ENCODE data around the gene ARHGAP18.

The ARHGAP18 gene

DNA sequence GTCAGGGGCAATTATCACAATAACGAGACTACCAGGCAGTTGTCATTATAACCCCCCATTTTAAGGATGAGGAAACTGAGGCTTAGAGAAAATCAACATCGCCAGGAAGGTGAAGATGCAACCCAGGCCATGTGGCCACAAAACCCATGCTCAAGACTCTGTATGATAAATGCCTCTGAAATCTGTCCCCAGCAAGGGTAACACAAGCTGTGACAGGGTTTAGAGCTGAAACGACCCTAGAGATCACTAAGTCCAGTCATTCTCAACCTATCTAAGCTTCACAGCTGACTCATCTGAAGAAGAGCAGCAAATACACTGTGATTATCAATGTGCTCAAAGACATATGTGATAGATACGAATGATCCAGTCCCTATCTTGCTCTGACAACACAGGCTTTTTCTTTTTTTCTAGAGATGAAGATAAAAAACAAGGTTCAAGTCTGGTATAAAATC lies 47.0 kb downstream of the ARHGAP18 start:
- no peak for DNase-seq

DNA sequence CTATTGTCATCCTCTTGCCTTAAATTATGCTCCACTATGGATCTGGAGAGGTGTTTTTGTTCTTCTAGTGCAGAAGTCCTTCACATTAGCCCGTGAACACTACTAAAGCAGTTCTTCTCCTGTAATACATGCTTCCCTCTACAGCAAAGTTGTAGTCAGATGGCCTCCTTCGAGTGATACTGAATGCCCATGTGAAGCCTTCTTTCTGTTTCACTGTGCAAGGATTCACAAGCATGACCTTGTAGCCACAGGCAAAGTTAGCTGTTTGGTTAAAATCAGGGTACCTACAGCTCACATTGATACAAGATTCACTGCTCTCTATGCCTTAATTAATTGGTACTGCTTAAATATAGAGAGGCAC lies 47.6 kb downstream of the ARHGAP18 start:
- no peak for DNase-seq

GRCh38 chr6:129661536-129662405 lies 48.2 kb downstream of the ARHGAP18 start:
- DNase-seq: no peak

DNA sequence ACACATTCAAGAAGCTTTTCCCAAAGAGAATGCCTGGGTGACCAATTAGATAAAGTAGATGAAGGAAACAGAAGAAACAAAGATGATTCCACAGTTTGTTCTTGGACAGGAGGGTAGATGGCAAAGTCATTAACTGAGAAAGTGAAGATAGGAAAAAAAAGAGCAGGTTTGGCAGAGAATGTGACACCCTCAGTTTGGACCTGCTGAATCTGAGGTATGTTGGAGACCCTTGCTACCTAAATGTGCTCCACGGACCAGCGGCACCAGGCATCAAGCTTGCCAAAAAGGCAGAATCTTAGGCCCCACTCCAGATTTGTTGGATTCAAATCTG lies 49.7 kb downstream of the ARHGAP18 start:
- DNase-seq: no peak

- DNase-seq: no peak
These were observed 50.2 kb downstream of the ARHGAP18 start for GRCh38 chr6:129659590-129660345.

GRCh38 chr6:129659167-129659566 lies 50.8 kb downstream of the ARHGAP18 start:
- DNase-seq: no peak

DNA sequence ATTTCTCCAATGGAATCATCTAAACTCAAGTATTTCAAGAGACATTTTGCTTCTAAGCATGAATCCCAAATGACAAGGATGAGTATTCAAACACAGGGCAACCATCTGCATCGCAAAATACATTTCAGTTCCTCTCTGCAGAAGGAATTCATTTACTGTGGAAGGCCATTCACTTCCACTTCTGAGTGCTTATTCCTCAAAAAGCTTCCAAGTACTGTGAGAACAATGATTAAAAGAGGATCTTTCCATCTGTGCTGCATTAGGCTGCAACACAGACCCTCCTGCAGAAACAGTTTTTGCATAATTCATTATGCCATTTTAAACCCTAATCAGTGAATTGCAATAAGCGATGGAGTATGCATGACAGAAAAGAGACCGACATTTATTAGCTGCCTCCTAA lies 52.5 kb downstream of the ARHGAP18 start:
- DNase-seq: no peak

DNA sequence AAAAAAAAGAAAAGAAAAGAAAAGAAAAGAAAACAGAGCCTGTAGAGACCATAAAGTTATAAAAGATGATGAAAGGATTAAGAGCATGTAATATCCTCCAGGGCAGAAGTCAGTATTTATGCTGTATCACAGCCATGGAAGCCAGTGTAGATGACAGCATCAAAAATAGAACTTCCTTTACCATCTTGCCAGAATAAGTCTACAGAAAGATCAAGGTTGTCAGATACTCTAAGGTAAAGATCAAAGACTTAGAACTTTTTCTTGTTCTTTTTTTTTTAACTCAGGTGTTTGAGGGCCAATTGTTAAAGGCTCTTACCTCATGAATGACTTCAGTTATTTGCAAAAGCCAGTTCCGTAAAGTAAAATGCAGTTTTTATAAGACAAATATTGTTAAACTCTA lies 54.6 kb downstream of the ARHGAP18 start:
- DNase-seq: no peak

DNA sequence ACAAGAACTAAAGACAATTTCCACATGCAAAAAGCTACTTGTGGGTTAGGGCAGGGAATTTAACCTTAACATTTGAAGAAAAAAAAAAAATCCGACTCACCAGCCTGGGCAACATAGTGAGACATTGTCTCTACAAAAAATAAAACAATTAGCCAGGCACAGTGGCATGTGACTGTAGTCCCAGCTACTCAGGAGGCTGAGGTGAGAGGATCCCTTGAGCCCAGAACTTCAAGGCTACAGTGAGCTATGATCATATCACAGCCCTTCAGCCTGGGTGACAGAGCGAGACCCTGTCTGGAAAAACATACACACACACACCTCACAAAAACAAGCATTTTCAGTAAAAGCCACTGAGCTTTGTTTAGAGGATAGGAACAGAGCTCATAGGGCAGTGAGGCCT lies 56.2 kb downstream of the ARHGAP18 start:
- no peak for DNase-seq

- no peak for DNase-seq
These were observed 56.7 kb downstream of the ARHGAP18 start for GRCh38 chr6:129653229-129653628.

DNA sequence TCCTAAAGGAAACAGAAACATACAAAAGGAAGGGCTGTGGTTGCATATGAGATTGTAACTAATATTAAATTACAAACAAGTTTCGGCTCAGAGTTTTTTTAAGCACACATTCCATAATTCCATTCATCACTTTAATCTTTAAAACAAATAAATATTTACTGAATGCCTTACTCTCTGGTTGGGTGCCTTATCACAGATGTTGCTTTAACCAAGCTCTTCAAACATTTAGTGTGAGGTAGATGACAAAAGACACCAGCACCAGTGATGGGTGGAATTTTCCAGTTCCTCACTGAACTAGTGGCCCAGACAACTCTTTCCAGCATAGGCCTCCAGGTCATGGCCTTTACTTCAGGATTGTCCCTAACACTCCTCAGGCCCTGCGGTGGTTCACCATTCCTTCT lies 58.7 kb downstream of the ARHGAP18 start:
- no peak for DNase-seq

GRCh38 chr6:129648819-129649491 lies 61.0 kb downstream of the ARHGAP18 start:
- DNase-seq: no peak

DNA sequence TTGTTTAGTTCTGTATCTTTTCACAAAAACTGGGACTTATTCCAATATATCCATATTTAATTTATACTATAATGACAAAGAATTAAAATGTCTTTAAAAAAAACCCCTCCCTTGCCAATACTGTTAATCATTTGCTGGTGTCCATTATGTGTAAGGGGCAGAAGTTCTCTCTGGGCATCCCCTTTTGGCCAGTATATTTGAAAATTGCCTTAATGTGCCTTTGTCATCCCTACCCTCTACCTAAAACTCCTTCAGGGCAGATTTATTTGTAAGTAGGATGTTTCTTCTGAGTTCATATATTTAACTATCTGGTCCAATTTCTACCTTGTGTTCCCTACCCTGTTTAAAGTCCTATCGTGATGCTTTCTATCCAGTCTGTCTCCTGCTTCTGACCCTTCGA lies 62.9 kb downstream of the ARHGAP18 start:
- no peak for DNase-seq

DNA sequence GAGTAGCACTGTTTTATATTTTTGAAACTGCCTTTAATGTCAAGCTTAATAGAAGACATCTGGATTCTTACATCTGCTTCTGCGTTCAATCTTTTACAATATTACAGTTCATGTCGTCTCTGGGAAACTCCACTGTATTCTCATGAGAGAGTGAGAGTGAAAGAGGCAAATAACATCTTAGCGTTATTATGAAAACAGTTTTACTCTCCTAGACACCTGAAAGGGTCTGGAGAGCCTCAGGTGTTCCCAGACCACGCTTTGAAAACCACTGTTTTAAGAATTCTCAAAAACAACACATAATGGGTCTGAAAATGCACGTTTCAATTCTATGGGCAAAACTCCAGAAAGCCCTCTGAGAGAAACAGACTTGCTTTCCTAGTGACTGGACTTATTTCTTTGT lies 63.3 kb downstream of the ARHGAP18 start:
- DNase-seq: no peak

GRCh38 chr6:129645830-129646579 lies 64.0 kb downstream of the ARHGAP18 start:
- no peak for DNase-seq

GRCh38 chr6:129645106-129645829 lies 64.7 kb downstream of the ARHGAP18 start:
- DNase-seq: no peak

DNA sequence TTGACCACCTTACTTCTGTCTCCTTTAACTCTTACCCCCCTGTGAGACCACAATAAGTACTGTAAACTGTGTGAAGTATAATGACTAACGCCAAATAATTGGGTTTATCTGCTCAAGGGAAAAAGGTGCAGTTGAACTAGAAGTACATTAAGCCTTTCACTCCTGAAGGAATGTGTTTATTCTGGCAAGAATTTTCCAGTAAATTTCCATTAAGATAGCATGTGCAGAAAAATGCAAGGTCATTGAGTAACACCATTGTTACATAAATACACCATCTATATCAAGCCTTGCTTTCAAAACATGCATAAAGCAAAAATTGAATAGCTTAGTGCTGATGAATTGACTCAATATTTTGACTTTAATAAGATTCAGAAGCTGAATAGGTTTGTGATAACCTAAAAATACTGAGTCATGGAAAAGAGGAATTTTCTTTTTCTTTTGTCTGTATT lies 65.4 kb downstream of the ARHGAP18 start:
- DNase-seq: no peak

DNA sequence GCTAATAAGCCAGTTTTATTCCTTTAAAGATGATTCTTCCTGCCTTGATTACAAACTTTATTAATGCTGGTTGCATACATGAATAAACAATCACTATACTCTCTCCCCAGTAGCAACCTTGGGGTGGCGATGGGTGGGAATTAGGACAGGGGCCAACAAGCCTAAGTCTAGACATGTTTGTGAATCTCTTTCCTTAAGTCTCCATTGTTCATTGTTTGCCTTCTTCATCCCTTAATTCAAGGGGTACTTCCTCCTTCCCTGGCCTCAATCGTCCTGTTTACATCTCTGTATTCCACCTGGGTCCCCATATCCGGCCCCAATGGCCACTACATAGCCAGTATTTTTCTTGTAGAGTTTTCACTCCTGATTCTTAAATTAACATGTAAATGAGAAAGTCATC lies 66.0 kb downstream of the ARHGAP18 start:
- no peak for DNase-seq

GRCh38 chr6:129643176-129643575 lies 66.8 kb downstream of the ARHGAP18 start:
- no peak for DNase-seq

DNA sequence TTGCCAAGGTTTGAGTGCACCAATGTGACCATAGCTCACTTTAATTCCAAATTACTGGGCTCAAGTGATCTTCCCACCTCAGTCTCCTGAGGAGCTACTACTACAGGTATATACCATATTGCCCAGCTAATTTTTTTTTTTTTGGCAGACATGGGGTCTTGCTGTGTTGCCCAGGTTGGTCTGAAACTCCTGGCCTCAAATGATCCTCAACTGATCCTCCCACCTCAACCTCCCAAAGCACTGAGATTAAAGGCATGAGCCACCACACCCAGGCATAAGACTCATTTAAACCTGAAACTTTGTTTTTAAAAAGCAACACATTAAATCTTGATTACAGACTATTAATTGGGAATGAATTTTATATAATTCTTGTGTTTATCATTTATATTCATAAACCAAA lies 67.7 kb downstream of the ARHGAP18 start:
- no peak for DNase-seq

GRCh38 chr6:129641344-129641743 lies 68.6 kb downstream of the ARHGAP18 start:
- DNase-seq: no peak

DNA sequence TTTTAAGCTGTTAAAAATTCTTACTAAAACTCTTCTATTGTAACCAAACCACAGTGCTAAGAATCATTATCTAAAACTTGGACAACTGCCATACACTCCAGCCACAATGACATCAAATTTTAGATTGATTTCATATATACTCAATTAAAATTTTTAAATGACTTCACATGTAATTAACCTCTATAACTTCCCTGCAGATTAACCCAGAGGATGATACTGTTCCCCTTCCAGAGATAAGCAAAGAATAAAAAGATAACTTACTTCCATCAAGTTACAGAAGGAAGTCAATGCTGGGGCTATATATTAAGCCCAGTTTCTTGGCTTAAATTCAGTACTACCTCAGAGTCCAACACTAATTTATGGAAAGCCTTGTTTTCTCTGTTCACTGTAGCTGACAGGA lies 71.3 kb downstream of the ARHGAP18 start:
- DNase-seq: no peak
